GM18951 (cell line): ENCODE measurements around the gene PCDHB14.
"Not testable (repeated sequence)": the region's sequence is repeated elsewhere in the genome, so short reads cannot be mapped to it uniquely, and the experiment has no call there.

Experiments used
- POLR2A ChIP-seq: IDR thresholded peaks from 4 replicates; pipeline ENCODE4 v1.6.1; 2011; ENCODE audit warnings: mild to moderate bottlenecking; ENCODE audit not compliant: insufficient read length, insufficient read depth; ENCODE audit errors: extremely low read depth
- in situ Hi-C: fragments of 300-500 bp; cut with MboI; formaldehyde crosslinking; loops from one replicate; pipeline ENCODE4 v1.12.0; 2022; ENCODE audit warnings: low sequenced_read_pairs, mixed read lengths, inconsistent platforms; ENCODE audit not compliant: unreplicated experiment

Gene PCDHB14

GRCh38 chr5:141196363-141196762, 26.8 kb upstream of the PCDHB14 start:
- TF ChIP-seq POLR2A, result no peak
- in situ Hi-C loops, result no loop called here

- in situ Hi-C loops, result no loop called here
- TF ChIP-seq POLR2A, result no peak
Observed at GRCh38 chr5:141199359-141200235, 23.5 kb upstream of the PCDHB14 start, which contains the start of gene PCDHB11. Gene PCDHB11, plus strand, starts transcription at chr5:141199627. Its CDS starts 148 bp downstream, at chr5:141199775.

GRCh38 chr5:141201126-141201525, 22.0 kb upstream of the PCDHB14 start:
- in situ Hi-C loops, result not testable (repeated sequence)

GRCh38 chr5:141201646-141202045, 21.5 kb upstream of the PCDHB14 start:
- in situ Hi-C loops, result not testable (repeated sequence)

GRCh38 chr5:141208478-141208877, 14.7 kb upstream of the PCDHB14 start, which contains the start of gene PCDHB12:
Gene PCDHB12, plus strand, starts transcription at chr5:141208719. Its CDS starts 189 bp downstream, at chr5:141208908.
- in situ Hi-C loops, result no loop called here
- no peak for TF ChIP-seq POLR2A

- in situ Hi-C loops, result not testable (repeated sequence)
Observed at GRCh38 chr5:141210281-141210680, 12.9 kb upstream of the PCDHB14 start.

- in situ Hi-C loops, result not testable (repeated sequence)
Observed at GRCh38 chr5:141210849-141211248, 12.3 kb upstream of the PCDHB14 start.

GRCh38 chr5:141213656-141214339, 9.3 kb upstream of the PCDHB14 start, which contains the start of gene PCDHB13:
Gene PCDHB13, plus strand, starts transcription at chr5:141213919. Its CDS starts 205 bp downstream, at chr5:141214124.
- in situ Hi-C loops, result not testable (repeated sequence)

- in situ Hi-C loops, result not testable (repeated sequence)
Observed at GRCh38 chr5:141214583-141214982, 8.6 kb upstream of the PCDHB14 start.

- in situ Hi-C loops, result not testable (repeated sequence)
Observed at GRCh38 chr5:141215504-141215903, 7.6 kb upstream of the PCDHB14 start.

- in situ Hi-C loops, result not testable (repeated sequence)
Observed at GRCh38 chr5:141216035-141216434, 7.1 kb upstream of the PCDHB14 start.

GRCh38 chr5:141224844-141225243, 1.7 kb downstream of the PCDHB14 start:
- in situ Hi-C loops, result not testable (repeated sequence)

GRCh38 chr5:141225421-141225820, 2.3 kb downstream of the PCDHB14 start:
- in situ Hi-C loops, result not testable (repeated sequence)

- in situ Hi-C loops, result no loop called here
- no peak for TF ChIP-seq POLR2A
Observed at GRCh38 chr5:141234109-141234667, 11.0 kb downstream of the PCDHB14 start.

GRCh38 chr5:141235922-141236321, 12.8 kb downstream of the PCDHB14 start:
- in situ Hi-C loops, result not testable (repeated sequence)
